Measurements from ENCODE around the gene CASP14. TPM values are rescaled to one million over a fixed set of nuclear protein-coding genes. Genes with fewer than 3 reads are reported as not detected.
"Not testable (repeated sequence)": the region's sequence is repeated elsewhere in the genome, so short reads cannot be mapped to it uniquely, and the experiment has no call there.

Gene CASP14
- total and polyA plus RNA-seq, 12 donors, result not detected

GRCh38 chr19:15047680-15048079, 1.6 kb upstream of the CASP14 start:
- no peak for TF ChIP-seq CTCF (IDR thresholded peaks at IDR 0.05)
- Histone ChIP-seq H3K36me3 (no peaks in the 10 kb centered on the region), H3K9me3 (peaks cover 0 to 2% (median 0%) of the 10 kb centered on the region in 11 donors), H3K27ac (no peak overlapping the region), H3K4me3 (no peak overlapping the region), H3K4me1 (no peaks in the 10 kb centered on the region), H3K27me3 (peaks cover 0 to 42% (median 19%) of the 10 kb centered on the region in 7 donors)
- WGBS, 2 donors, result 67 to 83% methylated on average over 11 of the region's 11 CpGs
- intact Hi-C loops (cut with DNase I), result no loop called here
- DNase-seq (no peak), ATAC-seq (no peak)

- Histone ChIP-seq H3K27ac (no peak overlapping the region), H3K36me3 (no peaks in the 10 kb centered on the region), H3K27me3 (peaks cover 0 to 42% (median 19%) of the 10 kb centered on the region in 7 donors), H3K9me3 (peaks cover 0 to 6% (median 0%) of the 10 kb centered on the region in 11 donors), H3K4me1 (no peaks in the 10 kb centered on the region), H3K4me3 (no peak overlapping the region)
- ATAC-seq, result no peak
- 71 to 74% methylated on average over 5 of the region's 5 CpGs for WGBS, 2 donors
- no peak for TF ChIP-seq CTCF (IDR thresholded peaks at IDR 0.05)
- no peak for DNase-seq
- intact Hi-C loops (cut with DNase I), result no loop called here
Measured at GRCh38 chr19:15048128-15048527, 1.2 kb upstream of the CASP14 start.

- no peaks in the 10 kb centered on the region for H3K36me3 ChIP-seq
- H3K9me3 ChIP-seq, result peaks cover 0 to 6% (median 0%) of the 10 kb centered on the region in 11 donors
- H3K27me3 ChIP-seq, result peaks cover 0 to 55% (median 23%) of the 10 kb centered on the region in 7 donors
- no peak for ATAC-seq
- TF ChIP-seq CTCF (IDR thresholded peaks at IDR 0.05), result no peak
- intact Hi-C loops (cut with DNase I), result no loop called here
- no peak overlapping the region for H3K4me3 ChIP-seq
- H3K4me1 ChIP-seq, result no peaks in the 10 kb centered on the region
- 82 to 85% methylated on average over 2 of the region's 2 CpGs for WGBS, 2 donors
- H3K27ac ChIP-seq, result no peak overlapping the region
- DNase-seq, result no peak
Measured at GRCh38 chr19:15050639-15051038, 1.4 kb downstream of the CASP14 start.

GRCh38 chr19:15062036-15062435, 12.8 kb downstream of the CASP14 start:
- H3K4me1 ChIP-seq, result no peaks in the 10 kb centered on the region
- peaks cover 0 to 60% (median 17%) of the 10 kb centered on the region in 7 donors for H3K27me3 ChIP-seq
- intact Hi-C loops (cut with DNase I), result no loop called here

GRCh38 chr19:15070386-15070785, 21.1 kb downstream of the CASP14 start:
- ATAC-seq; H3K9me3 ChIP-seq; DNase-seq; H3K4me3 ChIP-seq; H3K27ac ChIP-seq; H3K4me1 ChIP-seq; H3K36me3 ChIP-seq; intact Hi-C loops (cut with DNase I): not testable (repeated sequence)
- peaks cover 0 to 49% (median 32%) of the 10 kb centered on the region in 7 donors for H3K27me3 ChIP-seq
- WGBS, 2 donors, result 61 to 62% methylated on average over 4 of the region's 4 CpGs

More at GRCh38 chr19:15062036-15062435, 12.8 kb downstream of the CASP14 start:
- DNase-seq (no peak), ATAC-seq (no peak)
- TF ChIP-seq CTCF (IDR thresholded peaks at IDR 0.05), result no peak
- Histone ChIP-seq H3K27ac (no peak overlapping the region), H3K36me3 (no peaks in the 10 kb centered on the region), H3K9me3 (no peaks in the 10 kb centered on the region), H3K4me3 (no peak overlapping the region)
- WGBS, 2 donors, result 76 to 80% methylated on average over 12 of the region's 12 CpGs

Measured in heart right ventricle (tissue), 16 donors.